ENCODE data around the gene CRYGC. TPM values are rescaled to one million over a fixed set of nuclear protein-coding genes. Genes with fewer than 3 reads are reported as not detected.

The CRYGC gene
- total and polyA plus RNA-seq, 2 of the 13 experiments (the other 11 are each of a cell fraction or from before 2014, with no cell fraction given): 0.20 to 0.27 TPM

DNA sequence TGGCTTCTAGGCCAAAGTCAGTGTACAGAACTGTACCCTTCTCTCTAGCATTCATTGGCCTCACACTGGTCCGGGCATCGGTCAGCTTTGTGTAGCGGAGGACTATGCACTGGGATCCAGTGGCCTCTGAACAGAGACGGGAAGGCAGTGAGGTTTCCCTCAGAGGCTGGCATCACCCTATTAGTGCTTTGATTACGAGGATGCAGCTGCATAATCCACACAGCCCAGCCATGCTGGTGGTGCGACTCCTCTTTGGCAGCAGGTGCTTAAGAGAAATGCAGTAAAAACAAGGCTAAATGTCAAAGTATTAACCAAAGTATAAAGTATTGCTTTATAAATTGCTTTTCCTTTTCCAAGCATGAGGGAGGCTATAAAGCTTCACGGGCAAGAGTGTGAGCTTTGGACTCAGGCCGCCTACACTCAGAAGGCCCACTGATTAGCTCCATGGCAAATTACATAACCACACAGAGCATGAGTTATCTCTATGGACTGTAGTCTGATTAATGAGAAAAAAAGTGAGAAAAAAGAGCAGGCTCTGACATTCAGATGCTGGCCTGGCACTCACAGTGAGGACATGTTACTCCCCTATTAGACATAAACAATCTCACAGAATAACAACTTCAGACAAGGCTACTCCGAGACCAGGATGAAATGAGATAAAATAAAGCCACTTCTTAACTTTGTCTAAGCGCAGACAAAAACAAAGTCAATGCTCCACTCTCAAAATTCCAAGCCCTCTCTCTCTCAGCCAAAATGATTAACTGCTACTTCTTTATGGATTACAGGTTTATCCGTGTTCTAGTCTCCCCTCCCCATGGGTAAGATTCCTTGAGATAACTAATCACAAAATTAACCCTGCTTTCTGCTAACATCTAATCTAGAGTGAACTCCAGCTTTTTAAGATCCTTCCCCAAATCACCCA is 6.4 kb upstream of the CRYGC start (continued):
- TF ChIP-seq, protein P1, sequence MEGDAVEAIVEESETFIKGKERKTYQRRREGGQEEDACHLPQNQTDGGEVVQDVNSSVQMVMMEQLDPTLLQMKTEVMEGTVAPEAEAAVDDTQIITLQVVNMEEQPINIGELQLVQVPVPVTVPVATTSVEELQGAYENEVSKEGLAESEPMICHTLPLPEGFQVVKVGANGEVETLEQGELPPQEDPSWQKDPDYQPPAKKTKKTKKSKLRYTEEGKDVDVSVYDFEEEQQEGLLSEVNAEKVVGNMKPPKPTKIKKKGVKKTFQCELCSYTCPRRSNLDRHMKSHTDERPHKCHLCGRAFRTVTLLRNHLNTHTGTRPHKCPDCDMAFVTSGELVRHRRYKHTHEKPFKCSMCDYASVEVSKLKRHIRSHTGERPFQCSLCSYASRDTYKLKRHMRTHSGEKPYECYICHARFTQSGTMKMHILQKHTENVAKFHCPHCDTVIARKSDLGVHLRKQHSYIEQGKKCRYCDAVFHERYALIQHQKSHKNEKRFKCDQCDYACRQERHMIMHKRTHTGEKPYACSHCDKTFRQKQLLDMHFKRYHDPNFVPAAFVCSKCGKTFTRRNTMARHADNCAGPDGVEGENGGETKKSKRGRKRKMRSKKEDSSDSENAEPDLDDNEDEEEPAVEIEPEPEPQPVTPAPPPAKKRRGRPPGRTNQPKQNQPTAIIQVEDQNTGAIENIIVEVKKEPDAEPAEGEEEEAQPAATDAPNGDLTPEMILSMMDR (CRISPR knock-in tag; IDR thresholded peaks at IDR 0.05): no peak
- TF ChIP-seq ZNF790 (CRISPR knock-in tag; IDR thresholded peaks at IDR 0.05; ENCODE audit: borderline replicate concordance) (no peak), ZNF777 (CRISPR knock-in tag; IDR thresholded peaks at IDR 0.05) (0 out of 2 replicates have a peak, but pooled peaks have one; percentile 14), ZNF891 (CRISPR knock-in tag; IDR thresholded peaks at IDR 0.05) (0 out of 2 replicates have a peak, but pooled peaks have one; percentile 52), PCBP2 (optimal IDR thresholded peaks at IDR 0.05; ENCODE audit: low read depth, low read length, poor library complexity, severe bottlenecking) (no peak), ZBTB1 (CRISPR knock-in tag; IDR thresholded peaks at IDR 0.05; ENCODE audit: borderline replicate concordance) (no peak), GTF3A (CRISPR knock-in tag; conservative IDR thresholded peaks at IDR 0.05) (no peak), ZNF660 (CRISPR knock-in tag; IDR thresholded peaks at IDR 0.05; ENCODE audit: borderline replicate concordance, low read depth) (no peak), HNRNPLL (IDR thresholded peaks at IDR 0.05; ENCODE audit: low read depth, low read length, poor library complexity, severe bottlenecking) (no peak), ZSCAN25 (CRISPR knock-in tag; IDR thresholded peaks at IDR 0.05) (no peak), GATAD2A (CRISPR knock-in tag; IDR thresholded peaks at IDR 0.05) (peak; percentile 88), SKI (IDR thresholded peaks at IDR 0.05; ENCODE audit: partially characterized antibody) (peak; percentile 35), ZNF501 (CRISPR knock-in tag; IDR thresholded peaks at IDR 0.05) (0 out of 2 replicates have a peak, but pooled peaks have one; percentile 53), ZNF10 (CRISPR knock-in tag; IDR thresholded peaks at IDR 0.05; ENCODE audit: borderline replicate concordance, low read depth) (no peak), RXRA (CRISPR knock-in tag; IDR thresholded peaks at IDR 0.05) (no peak; the same call in none of the 2 replicates), TSC22D2 (CRISPR knock-in tag; IDR thresholded peaks at IDR 0.05; ENCODE audit: borderline replicate concordance) (no peak), ZNF432 (CRISPR knock-in tag; IDR thresholded peaks at IDR 0.05; ENCODE audit: borderline replicate concordance) (no peak)
- TF ChIP-seq, protein P2, sequence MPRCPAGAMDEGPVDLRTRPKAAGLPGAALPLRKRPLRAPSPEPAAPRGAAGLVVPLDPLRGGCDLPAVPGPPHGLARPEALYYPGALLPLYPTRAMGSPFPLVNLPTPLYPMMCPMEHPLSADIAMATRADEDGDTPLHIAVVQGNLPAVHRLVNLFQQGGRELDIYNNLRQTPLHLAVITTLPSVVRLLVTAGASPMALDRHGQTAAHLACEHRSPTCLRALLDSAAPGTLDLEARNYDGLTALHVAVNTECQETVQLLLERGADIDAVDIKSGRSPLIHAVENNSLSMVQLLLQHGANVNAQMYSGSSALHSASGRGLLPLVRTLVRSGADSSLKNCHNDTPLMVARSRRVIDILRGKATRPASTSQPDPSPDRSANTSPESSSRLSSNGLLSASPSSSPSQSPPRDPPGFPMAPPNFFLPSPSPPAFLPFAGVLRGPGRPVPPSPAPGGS (CRISPR knock-in tag; IDR thresholded peaks at IDR 0.05): no peak
- TF ChIP-seq, protein P3, sequence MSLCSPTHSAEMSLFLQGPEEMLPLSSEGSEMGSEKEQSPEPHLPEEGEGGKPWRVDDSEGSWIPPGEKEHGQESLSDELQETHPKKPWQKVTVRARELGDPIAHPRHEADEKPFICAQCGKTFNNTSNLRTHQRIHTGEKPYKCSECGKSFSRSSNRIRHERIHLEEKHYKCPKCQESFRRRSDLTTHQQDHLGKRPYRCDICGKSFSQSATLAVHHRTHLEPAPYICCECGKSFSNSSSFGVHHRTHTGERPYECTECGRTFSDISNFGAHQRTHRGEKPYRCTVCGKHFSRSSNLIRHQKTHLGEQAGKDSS (CRISPR knock-in tag; IDR thresholded peaks at IDR 0.05; ENCODE audit: borderline replicate concordance, low read depth): no peak
- TF ChIP-seq, protein P4, sequence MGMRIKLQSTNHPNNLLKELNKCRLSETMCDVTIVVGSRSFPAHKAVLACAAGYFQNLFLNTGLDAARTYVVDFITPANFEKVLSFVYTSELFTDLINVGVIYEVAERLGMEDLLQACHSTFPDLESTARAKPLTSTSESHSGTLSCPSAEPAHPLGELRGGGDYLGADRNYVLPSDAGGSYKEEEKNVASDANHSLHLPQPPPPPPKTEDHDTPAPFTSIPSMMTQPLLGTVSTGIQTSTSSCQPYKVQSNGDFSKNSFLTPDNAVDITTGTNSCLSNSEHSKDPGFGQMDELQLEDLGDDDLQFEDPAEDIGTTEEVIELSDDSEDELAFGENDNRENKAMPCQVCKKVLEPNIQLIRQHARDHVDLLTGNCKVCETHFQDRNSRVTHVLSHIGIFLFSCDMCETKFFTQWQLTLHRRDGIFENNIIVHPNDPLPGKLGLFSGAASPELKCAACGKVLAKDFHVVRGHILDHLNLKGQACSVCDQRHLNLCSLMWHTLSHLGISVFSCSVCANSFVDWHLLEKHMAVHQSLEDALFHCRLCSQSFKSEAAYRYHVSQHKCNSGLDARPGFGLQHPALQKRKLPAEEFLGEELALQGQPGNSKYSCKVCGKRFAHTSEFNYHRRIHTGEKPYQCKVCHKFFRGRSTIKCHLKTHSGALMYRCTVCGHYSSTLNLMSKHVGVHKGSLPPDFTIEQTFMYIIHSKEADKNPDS (CRISPR knock-in tag; IDR thresholded peaks at IDR 0.05): no peak
- TF ChIP-seq, protein P5, sequence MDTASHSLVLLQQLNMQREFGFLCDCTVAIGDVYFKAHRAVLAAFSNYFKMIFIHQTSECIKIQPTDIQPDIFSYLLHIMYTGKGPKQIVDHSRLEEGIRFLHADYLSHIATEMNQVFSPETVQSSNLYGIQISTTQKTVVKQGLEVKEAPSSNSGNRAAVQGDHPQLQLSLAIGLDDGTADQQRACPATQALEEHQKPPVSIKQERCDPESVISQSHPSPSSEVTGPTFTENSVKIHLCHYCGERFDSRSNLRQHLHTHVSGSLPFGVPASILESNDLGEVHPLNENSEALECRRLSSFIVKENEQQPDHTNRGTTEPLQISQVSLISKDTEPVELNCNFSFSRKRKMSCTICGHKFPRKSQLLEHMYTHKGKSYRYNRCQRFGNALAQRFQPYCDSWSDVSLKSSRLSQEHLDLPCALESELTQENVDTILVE (CRISPR knock-in tag; IDR thresholded peaks at IDR 0.05): 0 out of 2 replicates have a peak, but pooled peaks have one; percentile 60

Measured in HepG2 (cell line).